NB4 (cell line): ENCODE data around the gene MYO10.

Experiments
- DNase-seq: peaks from one replicate; pipeline ENCODE4 v3.0.0; 2010; ENCODE audit warnings: low read depth
- H3K4me3 ChIP-seq: one replicate; pipeline ENCODE4 v1.5.1; 2011; ENCODE audit warnings: mild to moderate bottlenecking, low read depth, low read length, moderate library complexity
- CTCF ChIP-seq: IDR thresholded peaks from one replicate; pipeline ENCODE4 v1.5.1; 2012; ENCODE audit warnings: low read depth, low read length
- MAX ChIP-seq: IDR thresholded peaks from 2 replicates; pipeline ENCODE4 v1.6.1; 2011; ENCODE audit warnings: low read depth, low read length
- MYC ChIP-seq: IDR thresholded peaks from 2 replicates; pipeline ENCODE4 v1.6.1; 2011; ENCODE audit warnings: low read depth, low read length
- POLR2A ChIP-seq: IDR thresholded peaks from 2 replicates; pipeline ENCODE4 v1.6.1; 2011; ENCODE audit warnings: mild to moderate bottlenecking; ENCODE audit not compliant: insufficient read length; ENCODE audit errors: extremely low read depth

Gene MYO10

GRCh38 chr5:16755641-16756040 is 180.4 kb downstream of the MYO10 start:
- H3K4me3 ChIP-seq: no peak overlapping the region
- TF ChIP-seq MYC: no peak
- no peak for TF ChIP-seq POLR2A
- no peak for TF ChIP-seq MAX
- no peak for TF ChIP-seq CTCF
- no peak for DNase-seq

- no peak for TF ChIP-seq MYC
- no peak for TF ChIP-seq POLR2A
- no peak for TF ChIP-seq CTCF
- no peak for TF ChIP-seq MAX
- no peak for DNase-seq
- H3K4me3 ChIP-seq: no peak overlapping the region
These were observed 181.5 kb downstream of the MYO10 start for GRCh38 chr5:16754601-16755000.

- no peak overlapping the region for H3K4me3 ChIP-seq
- no peak for DNase-seq
- TF ChIP-seq MYC (no peak), POLR2A (no peak), MAX (no peak), CTCF (no peak)
These were observed 182.0 kb downstream of the MYO10 start for GRCh38 chr5:16754086-16754485.

- H3K4me3 ChIP-seq: no peak overlapping the region
- TF ChIP-seq MYC (no peak), MAX (no peak), POLR2A (no peak), CTCF (no peak)
- no peak for DNase-seq
These were observed 185.6 kb downstream of the MYO10 start for GRCh38 chr5:16750445-16750844.

- TF ChIP-seq CTCF (no peak), MYC (no peak), POLR2A (no peak), MAX (no peak)
- no peak for DNase-seq
- no peak overlapping the region for H3K4me3 ChIP-seq
These were observed 186.5 kb downstream of the MYO10 start for GRCh38 chr5:16749626-16750025.

- H3K4me3 ChIP-seq: no peak overlapping the region
- no peak for DNase-seq
- no peak for TF ChIP-seq POLR2A
- no peak for TF ChIP-seq CTCF
- TF ChIP-seq MAX: no peak
- no peak for TF ChIP-seq MYC
These were observed 191.8 kb downstream of the MYO10 start for GRCh38 chr5:16744164-16744880.
